Left renal cortex interstitium (tissue), 4 donors: ENCODE results near the gene F5. TPM values are rescaled to one million over a fixed set of nuclear protein-coding genes. Genes with fewer than 3 reads are reported as not detected.
A peak's percentile ranks its signal among the peaks of the same experiment; 100 is the strongest.

Experiments used
- DNase-seq, 4 donors: peaks; one replicate each; pipeline ENCODE4 v3.0.0-alpha.2; 2013; ENCODE audit warnings: low read depth in 4 of 4, low spot score in 2 of 4, missing footprints in 1 of 4
- polyA plus RNA-seq, 4 donors: library from polyadenylated mRNA; unstranded; fragments of 120-200 nt; gene quantifications; one replicate each; pipeline ENCODE4 v1.2.1, GENCODE V29; 2013; ENCODE audit not compliant: insufficient read length in 4 of 4

The F5 gene
- polyA plus RNA-seq, 4 donors: 1.9 to 3.9 (median 2.3) TPM

DNA sequence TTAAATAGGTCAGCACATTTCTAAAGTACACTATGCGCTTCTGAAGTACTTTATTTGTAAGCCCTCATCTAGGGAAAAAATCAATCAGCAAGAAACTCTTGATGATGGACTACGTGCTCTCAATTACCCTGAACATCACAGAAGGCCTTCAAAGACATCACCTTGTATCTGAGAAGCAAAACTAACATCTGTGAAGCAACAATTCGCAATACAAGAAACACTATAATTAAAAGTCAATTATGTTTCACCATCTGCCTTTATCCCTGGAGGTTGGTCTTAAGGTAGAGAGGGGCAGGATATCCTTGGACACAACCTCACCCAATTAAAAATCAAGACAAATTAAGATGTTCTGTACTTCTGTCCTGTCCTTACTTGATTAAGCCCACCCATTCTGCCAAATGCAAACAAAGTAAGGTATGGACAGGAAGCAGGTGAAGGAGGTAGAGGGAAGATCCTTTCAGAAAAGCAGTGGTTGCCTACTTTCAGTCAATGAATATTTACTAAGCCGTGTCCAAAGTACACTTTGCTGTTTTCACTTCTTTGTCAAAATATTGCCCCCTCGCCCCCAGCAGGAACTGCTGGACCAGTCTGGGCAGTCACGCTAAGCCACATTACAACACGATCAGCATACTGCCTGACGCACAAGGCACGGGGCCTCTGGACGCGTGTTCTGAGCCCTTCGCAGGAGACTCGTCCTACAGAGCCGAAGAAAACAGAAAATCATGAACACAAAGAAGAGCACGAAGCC lies 101.4 kb downstream of the F5 start:
- peak in 1 of 4 donors; percentile 68 for DNase-seq

DNA sequence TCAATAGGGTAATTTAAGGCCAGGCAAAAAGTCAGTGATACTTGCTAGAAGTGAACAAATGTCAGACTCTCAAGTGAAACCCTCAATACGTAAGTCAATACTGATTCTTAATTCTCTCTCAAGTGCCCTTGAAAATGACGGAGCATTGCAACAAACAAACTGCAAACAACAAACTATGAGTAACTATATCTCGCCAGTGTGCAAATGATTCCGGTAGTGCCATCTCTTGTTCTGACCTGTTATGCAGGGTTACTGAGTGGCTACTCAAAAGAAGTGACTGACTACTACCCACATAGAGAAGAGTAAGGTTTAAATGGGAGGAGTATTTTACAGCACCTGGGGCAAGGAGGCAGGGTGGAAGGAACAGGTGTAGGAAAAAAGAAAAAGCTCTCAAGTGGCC lies 102.2 kb downstream of the F5 start:
- DNase-seq: no peak

DNA sequence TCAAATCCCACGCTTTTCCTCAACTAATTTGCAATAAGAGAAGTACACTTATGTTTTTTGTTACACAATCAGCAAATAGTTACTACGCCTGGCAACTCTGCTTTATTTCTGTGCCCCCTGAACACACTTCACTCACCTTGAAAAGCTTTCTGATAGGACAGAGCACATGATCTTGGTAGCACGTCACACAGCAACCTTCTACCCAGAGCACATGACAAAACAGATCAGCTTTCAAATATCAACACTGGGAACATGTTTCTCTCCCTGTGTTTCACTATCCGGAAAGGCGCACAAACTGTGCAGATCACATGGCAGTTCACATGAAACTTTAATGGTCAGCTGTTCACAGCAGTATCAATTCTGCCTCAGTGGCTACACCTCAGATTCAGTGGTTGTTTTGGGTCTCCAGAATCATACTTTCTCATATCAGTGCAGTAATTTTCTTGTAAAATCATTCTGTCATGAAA lies 102.7 kb downstream of the F5 start:
- DNase-seq: no peak

DNA sequence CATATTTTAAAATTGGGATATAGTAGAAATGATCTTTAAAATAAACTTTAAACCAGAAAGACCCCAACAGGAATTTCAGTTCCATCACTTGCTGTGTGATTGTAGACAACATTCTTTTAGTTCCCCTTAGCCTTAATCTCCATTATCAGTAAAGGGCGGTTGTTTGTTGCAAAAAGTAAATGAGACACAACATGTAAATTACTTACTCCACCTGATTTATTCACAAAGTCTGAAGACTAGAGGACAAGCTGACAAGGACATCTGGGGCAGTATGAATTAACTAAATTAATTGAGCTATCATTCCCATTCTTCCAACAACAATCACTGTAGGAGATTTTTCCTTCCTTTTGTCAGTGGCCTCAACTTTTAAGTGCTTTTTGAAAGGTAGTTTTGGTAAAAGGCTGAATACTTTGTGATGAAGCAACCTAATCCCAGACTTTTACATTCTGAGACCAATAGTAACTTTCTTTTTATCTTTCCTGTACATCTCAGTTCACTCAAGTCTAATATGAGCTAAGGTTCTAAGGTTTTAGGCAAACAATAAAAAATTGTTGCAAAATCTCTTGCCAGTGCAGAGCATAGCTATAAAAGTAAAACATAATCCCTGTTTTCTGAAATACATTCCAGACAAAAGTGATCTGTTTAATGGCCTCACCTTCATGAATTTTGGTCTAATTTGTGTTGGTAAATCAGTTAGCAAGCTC lies 106.8 kb downstream of the F5 start:
- no peak for DNase-seq

DNA sequence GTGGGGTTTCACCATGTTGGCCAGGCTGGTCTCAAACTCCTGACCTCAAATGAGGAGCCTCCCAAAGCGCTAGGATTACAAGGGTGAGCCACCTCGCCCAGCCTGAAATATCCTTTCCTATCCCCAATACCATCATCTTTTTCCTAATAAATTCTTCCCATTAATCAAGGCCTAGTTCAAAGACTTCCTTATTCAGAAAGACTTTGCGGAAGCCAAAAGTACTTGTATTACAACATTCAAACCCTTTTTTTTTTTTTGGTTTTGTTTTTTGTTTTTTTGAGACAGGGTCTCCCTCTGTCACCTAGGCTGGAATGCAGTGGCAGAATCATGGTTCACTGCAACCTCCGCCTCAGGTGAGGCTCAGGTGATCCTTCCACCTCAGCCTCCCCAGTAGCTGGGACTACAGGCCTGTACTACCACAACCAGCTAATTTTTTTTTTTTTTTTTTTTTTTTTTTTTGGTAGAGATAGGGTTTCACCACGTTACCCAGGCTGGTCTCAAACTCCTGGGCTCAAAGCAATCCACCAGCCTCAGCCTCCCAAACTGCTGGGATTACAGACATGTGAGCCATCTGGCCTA lies 108.1 kb downstream of the F5 start:
- DNase-seq: no peak

DNA sequence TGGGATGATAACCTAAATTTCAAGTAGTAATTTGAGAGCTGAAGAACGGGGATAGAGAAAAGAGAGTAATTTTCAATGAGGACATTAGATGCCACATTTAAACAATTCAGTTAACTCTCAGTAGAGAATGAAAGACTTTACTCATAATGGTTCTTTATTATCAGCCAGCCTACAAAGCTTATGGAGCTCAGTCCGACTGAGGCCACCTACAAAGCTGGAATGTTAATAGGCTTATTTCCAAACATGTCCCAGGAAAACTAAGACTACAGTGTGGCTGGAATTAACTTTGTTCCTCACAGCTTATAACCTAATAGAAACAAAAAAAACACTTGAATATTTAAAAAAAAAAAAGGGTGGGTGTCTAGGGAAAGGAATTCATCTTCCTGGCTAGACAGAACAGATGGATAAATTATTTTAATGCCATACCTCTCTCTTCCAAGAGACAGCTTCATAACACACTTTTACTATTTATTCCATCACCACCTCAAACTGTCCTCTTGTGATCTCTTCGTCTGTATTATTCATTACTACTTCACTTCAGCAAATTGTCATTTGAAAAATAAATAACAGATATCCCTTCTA lies 110.4 kb downstream of the F5 start:
- DNase-seq: no peak

DNA sequence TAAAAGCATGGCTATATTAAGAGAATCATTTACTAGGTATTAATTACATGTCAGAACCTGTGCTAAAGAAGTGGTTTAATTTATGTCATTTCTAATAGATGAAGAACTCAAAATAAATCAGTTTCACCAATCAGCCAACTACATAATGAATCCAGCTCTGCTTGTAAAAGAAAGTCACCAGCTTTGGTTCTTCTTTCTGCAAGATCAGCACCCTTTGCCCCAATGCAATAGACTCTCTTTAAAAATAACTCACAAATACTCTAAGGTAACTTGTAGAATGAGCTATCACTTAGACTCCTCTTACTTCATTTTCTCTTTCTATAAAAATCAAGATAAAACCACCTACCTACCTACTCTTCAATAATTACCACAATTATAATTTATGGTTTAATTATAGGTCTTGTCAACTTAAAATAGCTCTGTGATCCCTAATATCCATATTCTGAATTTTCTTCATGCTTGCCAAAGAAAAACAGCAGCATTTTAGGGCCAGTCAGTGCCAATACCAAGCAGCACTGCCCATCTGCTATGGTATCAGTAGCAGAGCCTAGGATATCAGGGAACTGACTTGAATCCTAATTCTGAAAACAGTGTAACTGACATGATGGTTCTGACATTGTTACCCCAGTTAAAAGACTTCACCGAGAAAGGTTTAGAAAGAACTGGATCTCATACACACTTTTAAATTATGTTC lies 111.8 kb downstream of the F5 start:
- DNase-seq: no peak

DNA sequence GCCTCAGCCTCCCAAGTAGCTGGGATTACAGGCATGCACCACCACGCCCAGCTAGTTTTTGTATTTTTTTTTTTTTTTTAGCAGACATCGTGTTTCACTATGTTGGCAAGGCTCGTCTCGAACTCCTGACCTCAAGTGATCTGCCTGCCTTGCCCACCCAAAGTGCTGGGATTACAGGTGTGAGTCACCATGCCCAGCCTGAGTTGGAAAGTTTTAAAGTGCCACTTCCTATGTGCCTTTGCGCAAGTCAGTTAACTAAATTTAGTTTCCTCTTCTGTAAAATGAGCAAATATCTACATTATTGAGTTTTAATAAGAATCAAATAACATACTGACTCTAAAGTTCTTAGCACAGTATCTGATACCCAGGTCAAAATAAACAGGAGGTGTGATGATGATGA lies 112.9 kb downstream of the F5 start:
- no peak for DNase-seq

DNA sequence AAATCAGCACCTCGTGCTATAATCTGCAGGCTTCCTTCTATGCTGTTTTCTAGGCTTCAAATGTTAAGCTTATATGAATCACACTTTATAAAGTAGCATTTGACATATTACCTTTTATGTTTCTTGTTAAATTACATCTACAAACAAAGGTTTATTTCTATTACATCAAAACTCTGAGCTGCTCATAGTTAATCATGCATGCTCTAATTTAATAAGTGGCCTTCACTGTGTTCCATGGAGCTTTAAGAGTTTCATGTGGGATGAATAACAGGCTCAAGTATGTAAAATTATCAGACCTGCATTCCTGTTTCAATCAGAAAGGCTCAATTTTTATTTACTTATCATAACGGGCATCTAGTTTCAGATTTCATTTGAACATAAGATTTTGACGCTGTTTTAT lies 113.5 kb downstream of the F5 start:
- no peak for DNase-seq

DNA sequence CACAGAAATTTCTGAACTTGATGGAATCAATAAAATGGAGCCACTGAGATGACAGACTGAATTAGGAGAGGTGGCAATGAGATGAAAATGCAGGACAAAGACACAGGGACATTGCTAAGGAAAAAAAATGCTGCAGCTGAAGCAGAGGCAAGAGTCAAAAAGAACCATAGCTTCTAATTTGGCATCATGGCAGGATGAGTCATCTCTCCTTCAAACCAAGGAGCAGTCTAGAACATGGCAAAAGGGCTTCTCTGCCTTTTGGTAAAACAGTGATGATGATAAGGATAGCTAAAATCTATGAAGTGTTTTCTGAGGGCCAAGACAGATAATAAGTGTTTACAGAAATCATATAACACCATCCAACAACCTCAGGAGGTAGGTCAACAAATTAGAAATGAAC lies 117.3 kb downstream of the F5 start:
- no peak for DNase-seq

DNA sequence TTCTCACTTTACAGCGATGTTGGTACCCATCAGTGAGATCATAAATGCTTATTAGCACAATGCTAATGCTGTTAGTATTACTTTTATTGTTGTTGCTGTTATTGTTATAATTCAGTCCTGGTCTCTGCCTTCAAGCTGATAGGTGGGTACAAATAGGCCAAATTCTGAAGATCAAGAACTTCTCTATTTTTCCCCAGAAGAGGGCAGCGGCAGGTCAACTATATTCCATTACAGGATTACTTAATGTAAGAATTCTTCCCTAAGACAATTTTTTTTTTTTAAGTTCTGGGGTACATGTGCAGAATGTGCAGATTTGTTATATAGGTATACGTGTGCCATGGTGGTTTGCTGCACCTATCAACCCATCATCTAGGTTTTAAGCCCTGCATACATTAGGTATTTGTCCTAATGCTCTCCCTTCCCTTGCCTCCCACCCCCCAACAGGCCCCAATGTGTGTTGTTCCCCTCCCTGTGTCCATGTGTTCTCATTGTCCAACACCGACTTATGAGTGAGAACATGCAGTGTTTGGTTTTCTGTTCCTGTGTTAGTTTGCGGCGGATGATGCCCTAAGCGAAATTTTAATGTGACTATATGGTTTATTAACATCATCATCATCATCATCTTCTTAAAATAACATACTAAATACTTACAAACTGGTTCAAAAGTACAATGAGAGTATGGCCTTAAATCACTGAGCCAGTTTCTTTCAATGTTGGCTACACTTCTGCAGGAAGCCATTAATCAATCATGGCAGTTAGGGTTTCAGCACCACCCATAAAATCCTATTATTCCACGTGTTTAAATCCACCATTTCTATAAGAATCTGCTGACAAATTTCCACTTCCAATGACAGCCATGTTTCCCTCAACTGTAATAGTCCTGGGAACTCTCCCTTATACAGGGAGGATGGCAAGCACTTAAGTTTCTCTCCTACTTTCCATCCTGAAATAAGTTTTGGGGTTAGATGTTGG lies 119.7 kb downstream of the F5 start:
- DNase-seq: no peak

DNA sequence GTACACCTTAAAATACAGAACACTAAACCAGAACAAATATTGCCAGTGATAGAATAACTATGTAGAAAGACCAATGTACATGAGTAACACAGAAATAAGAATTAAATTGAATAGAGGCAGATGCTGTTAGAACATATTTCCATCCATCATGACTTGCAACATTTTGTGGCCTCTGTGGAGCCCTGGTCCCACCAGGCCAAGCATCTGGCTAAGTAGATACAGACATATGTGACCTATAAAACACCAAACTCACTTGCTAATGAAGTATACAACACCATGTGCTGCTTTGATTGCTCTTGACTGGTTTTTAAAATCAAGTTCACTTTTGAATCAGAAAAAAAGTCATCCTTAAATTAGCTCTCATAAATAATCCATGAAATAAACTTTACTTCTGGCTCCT lies 121.0 kb downstream of the F5 start:
- no peak for DNase-seq

Other genes with a start within 250 kb of the F5 start
- 100 to 1,000 TPM in 3 of 4 donors, 10 to 100 TPM in 1; 91.8 to 152 (median 126) TPM for gene NME7, start 218.7 kb downstream of the F5 start, polyA plus RNA-seq
- 10 to 100 TPM; 23.6 to 32.2 (median 26.8) TPM for gene BLZF1, start 218.3 kb downstream of the F5 start, polyA plus RNA-seq
- gene CCDC181, start 159.0 kb downstream of the F5 start, polyA plus RNA-seq: 10 to 100 TPM in 3 of 4 donors, 1 to 10 TPM in 1; 9.0 to 11.3 (median 10.1) TPM
- gene SLC19A2, start 100.5 kb downstream of the F5 start, polyA plus RNA-seq: 10 to 100 TPM; 16.7 to 21.0 (median 17.8) TPM
- 1 to 10 TPM; 3.6 to 8.8 (median 5.7) TPM for gene SELP, start 43.6 kb upstream of the F5 start, polyA plus RNA-seq
- gene SELL, start 125.1 kb upstream of the F5 start, polyA plus RNA-seq: 1 to 10 TPM; 1.8 to 3.4 (median 2.6) TPM
- under 1 TPM; 0.43 to 0.86 (median 0.69) TPM for gene SELE, start 147.6 kb upstream of the F5 start, polyA plus RNA-seq
- gene METTL18, start 208.4 kb upstream of the F5 start, polyA plus RNA-seq: 10 to 100 TPM; 12.5 to 18.5 (median 16.0) TPM